GM19023 (cell line): ENCODE results near the gene TTK.
A peak's percentile ranks its signal among the peaks of the same experiment; 100 is the strongest.

Source experiments
- ATAC-seq: cut with Tn5 transposase; IDR thresholded peaks from one replicate; pipeline ENCODE4 v1.9.1; 2021; ENCODE audit warnings: mild to moderate bottlenecking, moderate library complexity; ENCODE audit not compliant: unreplicated experiment

TTK gene

DNA sequence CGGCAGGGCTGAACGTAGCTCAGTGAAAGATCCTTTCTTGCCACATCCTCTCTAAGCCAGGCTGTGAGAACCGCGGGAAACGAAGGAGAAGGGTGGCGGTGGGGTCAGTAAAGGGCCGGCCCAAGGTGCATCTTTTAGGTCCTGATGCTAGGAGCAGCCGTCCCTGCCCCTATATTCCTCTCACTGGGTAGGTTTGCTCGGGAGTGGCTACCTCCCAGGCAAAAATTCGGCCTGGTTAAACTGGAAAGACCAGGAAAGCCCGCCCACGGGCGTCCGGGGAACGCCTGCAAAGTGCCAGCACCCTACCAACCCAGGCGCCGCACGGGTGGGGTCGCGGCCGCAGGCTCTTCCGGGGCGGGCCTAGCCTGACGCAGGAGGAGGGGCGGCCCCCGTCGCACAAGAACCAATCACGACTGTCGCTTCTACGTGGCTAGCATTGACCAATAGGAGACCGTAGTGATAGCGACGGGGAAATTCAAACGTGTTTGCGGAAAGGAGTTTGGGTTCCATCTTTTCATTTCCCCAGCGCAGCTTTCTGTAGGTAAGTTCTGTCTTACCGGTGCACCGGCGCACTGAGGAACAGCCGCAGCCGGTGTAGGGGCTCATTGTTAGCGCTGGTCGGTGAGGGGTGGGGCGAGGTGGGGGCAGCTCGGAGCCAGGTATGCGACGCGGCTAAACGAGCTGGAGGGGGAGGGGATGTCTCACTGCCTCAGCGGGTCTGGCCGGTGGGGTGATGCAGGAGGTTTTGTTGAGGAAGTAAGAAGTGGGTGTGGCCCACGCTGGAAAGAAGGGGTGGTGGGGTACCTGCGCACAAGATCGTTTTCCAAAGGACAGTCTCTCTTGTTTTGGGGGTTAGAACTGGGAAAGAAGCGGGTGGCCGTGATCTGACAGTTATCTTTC lies at the start of gene TTK:
Gene TTK, plus strand, starts transcription at position 477 of the 900 bp plus-strand sequence. CDS start 1,195 bp downstream, outside the sequence.
- ATAC-seq, result peak; percentile 100

DNA sequence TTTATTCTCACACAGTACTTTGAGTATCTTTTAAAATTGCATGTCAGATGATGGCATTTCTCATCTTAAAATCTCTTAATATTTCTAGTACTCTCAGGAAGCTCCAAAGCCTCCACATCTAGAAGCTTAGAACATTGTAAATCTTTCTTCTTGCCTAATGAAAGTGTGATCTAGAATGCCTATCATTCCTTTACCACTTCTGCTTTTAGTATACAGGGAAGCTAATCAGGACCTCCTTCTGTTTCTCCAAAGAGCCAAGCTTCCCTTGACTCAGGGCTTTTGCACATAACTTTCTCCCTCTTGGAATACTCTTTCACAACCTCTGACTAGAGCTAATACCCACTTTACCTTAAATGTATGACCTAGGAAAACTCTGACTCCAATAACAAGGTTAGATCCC lies 49.6 kb upstream of the TTK start:
- no peak for ATAC-seq

DNA sequence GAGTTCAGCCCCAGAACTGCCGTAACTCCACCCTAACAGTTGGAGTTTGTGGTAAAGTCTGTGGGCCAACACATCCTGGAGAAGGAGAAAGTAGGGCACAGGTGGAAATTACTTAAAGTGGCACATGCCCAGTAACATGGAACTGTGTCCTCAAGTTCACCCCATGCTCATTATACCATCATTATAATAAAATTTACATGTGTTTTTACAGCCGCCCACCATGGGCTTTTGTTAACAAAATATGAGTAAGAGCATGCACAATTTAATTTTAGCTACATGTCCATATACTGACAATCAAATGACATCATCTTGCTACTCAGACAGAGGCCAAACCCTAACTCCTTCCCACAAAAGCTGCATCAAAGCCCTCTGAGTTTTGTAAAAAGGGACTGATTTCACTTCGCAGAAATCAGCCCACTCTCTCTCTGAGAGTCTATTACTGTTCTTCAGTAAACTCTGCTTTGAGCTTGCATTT lies 39.8 kb upstream of the TTK start:
- ATAC-seq, result no peak

DNA sequence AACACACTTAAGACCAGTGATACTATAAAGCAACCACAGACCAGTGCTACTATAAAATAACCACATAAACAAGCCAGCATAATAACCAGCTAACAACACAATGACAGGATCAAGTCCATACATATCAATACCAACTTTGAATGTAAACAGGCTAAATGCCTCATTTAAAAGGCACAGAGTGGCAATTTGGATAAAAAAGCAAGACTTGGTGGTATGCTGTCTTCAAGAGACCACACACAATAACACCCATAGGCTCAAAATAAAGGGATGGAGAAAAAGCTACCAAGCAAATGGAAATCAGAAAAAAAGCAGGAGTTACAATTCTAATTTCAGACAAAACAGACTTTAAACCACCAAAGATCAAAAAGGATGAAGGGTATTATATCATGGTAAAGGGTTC lies 37.3 kb upstream of the TTK start:
- no peak for ATAC-seq

DNA sequence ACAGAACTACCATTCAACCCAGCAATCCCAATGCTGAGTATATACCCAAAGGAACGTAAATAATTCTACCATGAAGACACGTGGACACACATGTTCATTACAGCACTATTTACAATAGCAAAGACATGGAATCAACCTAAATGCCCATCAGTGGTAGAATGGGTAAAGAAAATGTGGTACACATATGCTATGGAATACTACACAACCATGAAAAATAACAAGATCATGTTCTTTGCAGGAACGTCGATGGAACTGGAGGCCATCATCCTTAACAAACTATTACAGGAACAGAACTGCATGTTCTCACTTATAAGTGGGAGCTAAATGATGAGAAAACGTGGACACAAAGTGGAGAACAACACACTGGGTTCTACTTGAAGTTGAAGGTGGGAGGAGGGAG lies 34.7 kb upstream of the TTK start:
- no peak for ATAC-seq

DNA sequence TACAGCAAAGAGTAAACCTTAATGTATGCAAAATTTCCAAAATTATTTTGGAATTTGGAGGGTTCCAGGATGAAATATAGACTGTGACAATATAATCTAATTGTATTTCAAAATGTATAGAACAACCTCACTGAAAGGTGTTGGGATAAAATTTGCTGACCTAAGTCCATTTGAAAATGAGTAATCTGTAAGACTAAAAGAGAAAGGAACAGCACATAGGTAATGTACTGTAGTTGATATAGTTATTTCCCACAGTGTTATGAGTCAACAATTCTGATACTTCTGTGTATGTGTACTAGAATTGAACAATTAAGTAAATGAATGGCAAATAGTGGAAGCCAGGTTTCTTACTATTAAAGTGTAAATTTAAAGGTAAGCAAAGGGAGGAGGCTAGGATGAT lies 33.3 kb upstream of the TTK start:
- ATAC-seq, result no peak

DNA sequence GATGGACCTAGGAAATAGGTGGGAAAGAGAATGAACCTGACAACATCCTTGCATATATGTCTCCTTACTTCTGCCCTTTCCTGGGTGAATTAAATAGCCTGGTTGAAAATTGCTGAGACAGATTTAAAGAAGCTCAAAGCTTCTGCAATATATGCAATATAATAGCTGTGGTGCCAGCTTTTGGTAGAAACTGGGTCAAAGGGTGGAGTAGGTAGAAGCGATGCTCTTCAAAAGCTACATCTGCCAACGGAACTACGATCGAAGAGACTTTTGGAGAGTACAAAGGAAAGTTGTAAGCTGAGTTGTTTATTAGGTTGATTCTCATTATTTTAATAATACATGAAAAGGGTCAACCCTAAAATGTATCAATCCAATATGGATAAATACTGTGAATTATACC lies 22.8 kb upstream of the TTK start:
- ATAC-seq, result no peak

DNA sequence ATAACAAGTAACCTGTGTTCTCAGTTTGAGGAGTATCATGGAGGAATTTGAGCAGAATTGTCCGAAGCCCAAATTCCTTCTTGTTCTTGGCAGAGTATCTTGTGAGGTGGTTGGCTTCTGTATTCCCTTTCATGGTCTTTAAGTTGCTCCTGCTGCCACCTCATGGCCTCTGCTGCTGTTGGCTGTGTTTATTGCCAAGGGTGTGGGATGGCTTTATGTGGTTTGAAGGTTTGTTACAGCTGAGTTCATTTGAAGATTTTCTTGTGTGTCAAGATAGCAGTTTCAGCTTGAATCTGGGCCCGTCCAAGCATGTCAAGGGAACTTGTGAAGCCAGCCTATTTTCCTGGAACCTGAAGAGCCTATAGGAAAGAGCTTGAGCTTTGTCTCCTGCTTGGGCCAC lies 20.2 kb upstream of the TTK start:
- ATAC-seq, result peak; percentile 63

DNA sequence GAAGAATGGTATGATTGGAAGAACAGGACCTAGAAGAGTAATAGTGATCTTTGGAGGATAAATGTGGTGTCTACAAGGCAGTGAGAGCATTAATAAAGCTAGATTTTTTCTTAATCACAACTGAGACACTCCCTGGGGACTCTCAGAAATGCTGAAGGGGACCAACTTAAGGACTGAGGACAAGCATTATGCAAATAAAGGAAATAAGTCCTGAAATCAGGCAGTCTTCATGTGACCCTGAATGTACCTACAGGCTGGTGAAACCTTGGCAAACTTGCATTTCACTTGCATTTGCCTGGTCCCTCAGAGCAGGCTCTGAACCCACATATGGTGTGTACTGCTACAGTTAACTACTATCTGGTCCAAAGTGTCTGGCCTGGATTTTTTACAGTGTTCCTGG lies 19.3 kb upstream of the TTK start:
- ATAC-seq, result no peak

DNA sequence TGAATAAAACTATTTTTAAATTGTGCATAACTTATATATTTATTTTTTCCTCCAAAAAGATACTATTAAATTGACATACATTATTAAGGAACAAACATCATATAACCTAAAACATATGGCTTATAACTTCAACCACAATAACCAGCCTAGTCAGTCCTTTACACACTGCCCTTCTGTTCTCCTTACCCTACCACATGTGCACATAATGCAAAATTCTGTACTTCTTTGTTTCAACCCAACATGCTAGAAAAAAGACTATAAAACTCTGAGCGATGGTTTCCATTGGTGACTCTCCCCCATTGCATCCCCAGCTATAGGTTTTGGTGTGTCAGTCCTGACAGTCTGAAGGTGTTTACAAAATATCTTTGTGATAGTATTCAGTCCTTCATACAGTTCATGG lies 14.8 kb upstream of the TTK start:
- ATAC-seq, result no peak

DNA sequence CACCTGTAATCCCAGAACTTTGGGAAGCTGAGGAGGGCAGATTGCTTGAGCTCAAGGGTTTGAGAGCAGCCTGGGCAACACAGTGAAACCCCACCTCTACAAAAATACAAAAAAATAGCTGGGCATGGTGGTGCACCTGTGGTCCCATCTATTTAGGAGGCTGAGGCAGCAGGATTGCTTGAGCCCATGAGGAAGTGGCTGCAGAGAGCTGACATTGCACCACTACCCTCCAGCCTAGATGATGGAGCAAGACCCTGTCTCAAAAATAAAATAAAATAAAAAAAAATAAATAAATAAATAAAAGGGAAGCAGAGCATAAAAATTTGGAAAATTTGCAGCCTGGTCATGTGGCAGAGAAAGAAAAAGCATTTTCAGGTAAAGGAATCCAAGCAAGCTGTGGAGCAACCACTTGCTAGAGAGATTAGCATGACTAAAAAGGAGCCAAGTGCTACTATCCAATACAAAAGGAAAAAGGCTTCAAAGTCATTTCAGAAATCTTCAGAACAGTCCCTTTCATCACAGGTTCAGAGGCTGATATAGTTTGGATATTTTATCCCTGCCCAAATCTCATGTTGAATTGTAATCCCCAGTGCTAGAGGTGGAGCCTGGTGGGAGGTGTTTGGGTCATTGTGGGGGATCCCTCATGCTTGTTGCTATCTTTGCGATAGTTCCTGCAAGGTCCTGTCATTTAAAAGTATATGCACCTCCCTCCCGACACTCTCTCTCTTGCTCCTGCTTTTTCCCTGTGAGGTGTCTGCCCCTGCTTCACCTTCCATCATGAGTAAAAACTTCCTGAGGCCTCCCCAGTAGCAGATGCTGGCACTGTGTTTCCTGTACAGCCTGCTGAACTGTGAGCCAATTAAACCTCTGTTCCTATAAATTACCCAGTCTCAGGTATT lies 11.2 kb upstream of the TTK start:
- no peak for ATAC-seq

DNA sequence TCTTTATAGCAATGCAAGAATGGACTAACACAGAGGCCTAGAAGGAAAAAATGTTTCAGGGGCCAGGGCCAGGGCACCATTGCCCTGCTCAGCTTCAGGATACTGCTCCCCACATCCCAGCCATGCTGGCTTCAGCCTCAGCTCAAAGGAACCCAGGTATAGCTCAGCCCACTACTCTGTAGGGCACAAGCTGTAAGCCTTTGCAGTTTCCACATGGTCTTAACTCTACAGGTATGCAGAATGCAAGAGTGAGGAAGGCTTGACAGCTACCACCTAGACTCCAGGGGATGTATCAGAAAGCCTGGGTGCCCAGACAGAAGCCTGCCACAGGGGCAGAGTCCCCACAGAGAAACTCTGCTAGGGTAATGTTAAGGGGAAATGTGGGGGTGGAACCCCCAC lies 10.5 kb upstream of the TTK start:
- no peak for ATAC-seq

DNA sequence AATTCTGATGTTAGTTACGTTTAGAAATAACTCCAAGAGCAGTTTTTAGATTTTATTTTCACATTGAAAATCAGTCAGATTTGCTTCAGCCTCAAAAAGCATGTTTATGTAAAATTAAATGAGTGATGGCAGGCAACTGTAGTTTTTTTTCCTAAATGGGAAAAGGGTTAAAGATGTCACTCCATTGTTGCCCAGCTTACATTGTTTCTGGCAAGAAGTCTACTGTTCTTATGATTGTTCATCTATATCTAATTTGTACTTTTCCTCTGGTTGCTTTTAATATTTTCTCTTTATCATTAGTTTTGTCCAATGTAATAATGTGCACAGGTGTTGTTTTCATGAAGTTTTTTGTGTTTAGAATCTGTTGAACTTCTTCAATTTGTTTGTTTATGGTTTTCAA lies 6.7 kb upstream of the TTK start:
- no peak for ATAC-seq

DNA sequence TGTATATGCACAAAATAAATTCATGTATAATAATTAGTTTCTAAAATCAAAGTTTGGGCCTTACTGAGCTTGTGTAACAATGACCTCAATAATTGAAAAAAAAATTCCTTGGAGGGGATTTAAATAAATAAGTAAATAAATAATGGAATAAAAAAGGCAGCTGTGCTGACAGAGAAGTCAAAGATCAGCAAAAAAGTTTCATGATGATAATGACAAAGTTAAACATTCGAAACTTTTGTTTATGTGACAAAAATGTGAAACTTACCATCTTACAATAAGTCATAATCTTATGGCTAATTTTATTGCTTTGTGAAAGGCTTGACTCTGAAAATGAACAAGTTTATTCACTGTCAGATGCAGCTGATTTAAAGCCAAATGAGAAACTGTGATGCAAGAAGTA lies 3.1 kb upstream of the TTK start:
- no peak for ATAC-seq

DNA sequence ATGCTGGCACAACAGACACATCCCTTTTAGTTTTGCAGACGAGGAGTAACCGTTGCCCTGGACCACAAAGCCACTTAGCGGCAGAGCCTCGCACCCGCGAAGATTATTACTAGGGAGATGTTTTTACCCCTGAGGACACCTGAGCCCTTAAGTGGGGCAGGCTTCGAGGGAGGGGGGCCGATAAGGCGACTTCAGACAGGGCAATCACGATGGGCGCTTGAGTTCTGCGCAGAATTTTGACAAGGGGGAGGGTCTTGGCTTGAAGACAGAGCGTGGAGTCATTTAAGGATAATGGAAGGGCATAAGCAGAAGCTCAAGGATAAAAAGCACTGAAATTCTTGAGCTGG lies 650 bp upstream of the TTK start:
- ATAC-seq, result peak; percentile 20

DNA sequence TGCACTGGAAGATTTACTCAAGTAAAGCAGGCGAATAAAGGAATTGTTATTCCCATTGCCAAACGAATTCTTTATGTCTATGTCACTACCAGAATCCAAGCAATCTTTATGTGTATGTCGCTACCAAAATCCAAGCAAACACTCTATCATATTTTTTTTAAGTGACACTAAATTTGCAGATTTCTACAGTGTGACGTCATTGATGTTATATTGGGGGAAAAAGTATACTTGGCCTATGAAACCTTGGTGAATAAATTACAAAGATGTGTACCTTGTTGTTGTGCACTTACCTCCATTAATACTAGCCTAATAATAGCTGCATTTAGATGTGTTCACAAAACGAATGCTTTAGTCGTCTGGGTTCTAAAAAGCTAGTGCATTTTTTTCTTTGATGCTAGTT lies 957 bp downstream of the TTK start:
- no peak for ATAC-seq

DNA sequence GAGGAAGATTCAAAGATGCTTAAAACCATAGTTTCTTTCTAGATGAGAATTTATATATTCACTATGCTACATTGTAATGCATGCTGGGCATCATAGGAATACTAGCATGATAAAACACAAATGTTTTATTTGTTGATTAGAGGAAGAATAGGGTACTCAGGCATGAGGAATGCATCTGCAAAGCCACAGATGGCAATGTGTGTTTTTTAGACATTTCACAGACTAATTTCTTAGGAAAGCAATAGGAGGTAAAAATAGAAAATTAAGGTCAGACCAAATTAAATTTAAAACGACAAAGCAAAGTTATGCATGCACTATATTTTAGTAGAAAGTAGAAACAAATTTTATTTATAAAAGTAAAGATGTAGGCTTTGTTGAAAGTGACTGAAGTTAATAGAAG lies 2.1 kb downstream of the TTK start:
- ATAC-seq, result no peak

DNA sequence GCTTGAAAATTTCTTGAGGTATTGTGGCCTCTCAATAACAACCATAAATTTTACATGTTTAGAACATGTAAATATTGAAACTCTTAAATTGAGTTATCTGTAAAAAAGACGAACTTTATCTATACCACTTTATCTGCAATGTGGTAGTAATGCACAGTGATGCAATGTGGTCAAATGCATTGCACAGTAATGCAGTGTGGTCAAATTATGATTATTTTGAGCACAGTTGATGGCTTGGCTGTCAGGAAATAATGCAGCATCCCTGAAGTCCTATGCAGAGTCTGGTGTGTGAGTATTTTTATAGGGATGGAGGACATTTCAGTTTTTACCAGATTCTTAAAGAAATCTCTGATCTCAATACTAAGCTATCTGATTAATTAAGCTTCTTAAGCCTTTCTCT lies 5.1 kb downstream of the TTK start:
- no peak for ATAC-seq

DNA sequence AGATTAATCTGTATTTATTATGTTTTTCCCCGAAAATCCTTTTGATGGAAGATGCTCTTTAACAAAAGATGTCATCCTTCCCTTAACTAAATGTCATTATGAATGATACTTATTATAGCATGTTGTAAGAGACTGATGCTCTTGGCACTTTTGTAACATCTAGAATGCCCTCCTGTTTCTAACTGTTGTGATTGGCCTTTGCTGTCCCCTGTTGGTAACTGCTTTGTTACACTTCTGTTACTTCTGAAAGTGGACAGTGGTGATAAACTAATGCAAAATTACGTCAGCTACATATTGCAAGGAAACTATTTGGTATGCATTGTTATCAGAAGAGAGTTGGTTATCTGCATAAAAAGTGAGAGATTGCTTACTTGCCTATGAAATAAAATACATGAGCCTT lies 5.8 kb downstream of the TTK start:
- ATAC-seq, result no peak

DNA sequence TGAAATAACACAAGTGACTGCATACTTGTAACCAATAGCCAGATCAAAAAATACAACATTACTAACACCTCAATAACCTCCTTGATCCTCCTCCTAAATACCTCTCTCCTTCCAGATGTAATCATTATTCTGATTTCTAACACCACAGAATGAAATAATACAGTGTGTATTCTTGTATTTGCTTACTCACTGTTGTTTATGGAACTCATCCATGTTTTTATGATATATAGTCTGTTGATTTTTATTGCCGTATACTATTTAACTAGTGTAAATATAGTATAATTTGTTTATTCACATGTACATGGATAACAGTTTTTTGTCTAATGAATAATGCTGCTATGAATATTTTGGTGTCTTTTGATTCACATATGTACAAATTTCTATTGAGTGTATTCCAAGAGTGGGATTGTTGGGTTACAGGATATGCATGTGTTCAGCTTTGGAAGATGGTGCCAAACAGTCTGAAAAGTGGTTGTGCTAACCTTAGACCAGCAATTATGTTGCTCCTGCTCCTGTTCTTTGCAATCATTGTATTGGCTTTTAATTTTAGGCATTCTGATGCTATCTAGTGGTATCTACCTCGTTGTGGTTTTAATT lies 11.5 kb downstream of the TTK start:
- no peak for ATAC-seq

DNA sequence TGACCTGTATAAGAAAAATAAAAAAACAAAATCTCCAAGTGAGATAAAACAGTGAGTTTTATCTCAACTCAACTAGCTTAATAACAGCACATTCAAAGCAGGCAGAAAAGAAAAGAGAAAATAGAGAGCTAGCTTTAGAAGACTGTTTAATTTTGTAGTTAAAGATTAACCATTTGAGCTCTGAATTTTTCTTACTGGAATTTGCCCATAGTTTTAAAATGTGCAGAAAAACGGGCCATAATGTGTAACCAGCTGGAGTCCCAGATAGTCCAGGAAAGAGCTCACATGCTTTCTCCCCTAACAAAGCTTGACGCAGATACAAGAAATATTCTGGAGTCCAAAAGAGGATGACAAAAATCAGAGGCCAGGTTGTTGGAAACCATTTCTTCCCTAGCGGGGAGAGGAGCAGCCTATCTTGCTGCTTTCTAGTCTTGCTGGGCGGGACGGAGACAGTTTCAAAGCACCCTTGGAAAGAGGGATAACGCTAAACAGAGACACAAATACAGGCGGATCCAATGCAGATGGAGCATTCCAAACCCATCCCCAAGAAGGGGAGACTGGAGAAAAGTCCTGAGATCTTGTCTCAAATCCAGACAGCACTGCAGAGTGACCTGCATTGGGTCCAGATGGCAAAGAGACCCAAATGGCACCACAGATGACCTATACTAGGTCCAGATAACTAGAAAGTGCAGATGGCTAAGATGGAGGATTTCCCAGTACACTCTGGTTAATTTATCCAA lies 16.1 kb downstream of the TTK start:
- no peak for ATAC-seq
